Globus pallidus (tissue), 1 donor: ENCODE measurements around the gene VGLL1.

Experiments used
- DNase-seq: peaks from one replicate; pipeline ENCODE4 v3.0.0-alpha.2; 2015; ENCODE audit warnings: low spot score

The VGLL1 gene

GRCh38 chrX:136551410-136551809, 19.4 kb downstream of the VGLL1 start:
- DNase-seq: no peak

DNA sequence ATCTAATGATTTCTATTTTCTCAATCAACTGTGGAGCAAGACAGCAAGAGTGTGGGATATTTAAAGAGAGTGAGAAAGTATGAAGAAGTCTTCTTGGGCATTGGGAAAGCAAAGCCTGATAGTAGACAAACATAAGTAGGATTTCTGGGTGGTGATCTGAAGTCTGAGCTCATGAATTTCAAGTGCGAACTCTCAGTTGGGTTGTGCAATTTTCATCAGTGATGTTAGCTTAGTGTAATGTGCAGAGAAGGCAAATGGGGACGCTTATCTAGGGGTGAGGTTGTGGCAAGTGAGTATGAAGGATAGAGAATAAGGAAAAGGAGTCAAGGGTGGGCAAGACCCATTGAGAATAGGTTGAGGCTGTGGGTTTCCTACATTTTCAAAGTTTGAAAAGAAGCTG, 23.7 kb downstream of the VGLL1 start:
- DNase-seq: no peak

- no peak for DNase-seq
These were observed 40.0 kb downstream of the VGLL1 start for GRCh38 chrX:136572030-136572429.

DNA sequence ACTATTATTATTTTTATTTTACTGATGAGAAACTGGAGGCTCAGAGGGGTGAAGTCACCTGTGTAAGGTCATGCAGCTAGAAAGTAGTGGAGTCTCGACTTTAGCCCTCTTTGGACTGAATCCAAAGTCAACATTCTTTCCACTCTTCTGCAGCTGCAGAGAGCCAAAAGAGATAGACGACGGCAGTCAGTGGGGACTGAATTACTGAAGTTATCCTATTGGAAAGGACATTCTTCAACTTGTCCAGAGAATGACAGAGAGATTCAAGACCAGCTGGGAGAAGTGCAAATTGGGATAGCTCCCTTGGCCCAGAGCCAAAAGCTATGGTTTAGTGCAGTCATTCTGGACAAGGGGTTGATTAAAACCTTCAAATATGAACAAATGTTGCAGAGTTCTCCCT, 42.5 kb downstream of the VGLL1 start:
- DNase-seq: no peak

DNA sequence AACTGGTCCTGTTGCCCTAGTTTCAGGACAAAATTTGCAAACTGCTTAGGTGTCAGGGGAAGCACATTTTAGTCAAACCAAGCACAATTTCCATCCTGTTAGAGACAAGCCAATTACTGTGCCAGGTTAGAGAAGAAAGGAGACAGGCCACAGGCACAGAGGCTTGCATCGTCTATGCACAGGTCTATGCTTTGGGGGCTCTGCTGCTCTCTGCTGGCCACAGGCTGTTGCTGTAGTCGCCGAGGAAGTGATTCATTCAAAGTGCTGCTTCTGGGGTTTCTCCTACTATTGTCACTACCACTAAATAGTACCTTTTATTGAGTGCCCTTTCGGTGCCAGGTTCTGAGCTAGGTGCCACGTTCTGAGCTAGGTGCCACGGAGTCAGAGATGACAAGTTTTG, 45.5 kb downstream of the VGLL1 start:
- peak; percentile 24 for DNase-seq

GRCh38 chrX:136580316-136580715, 48.3 kb downstream of the VGLL1 start:
- DNase-seq: no peak

DNA sequence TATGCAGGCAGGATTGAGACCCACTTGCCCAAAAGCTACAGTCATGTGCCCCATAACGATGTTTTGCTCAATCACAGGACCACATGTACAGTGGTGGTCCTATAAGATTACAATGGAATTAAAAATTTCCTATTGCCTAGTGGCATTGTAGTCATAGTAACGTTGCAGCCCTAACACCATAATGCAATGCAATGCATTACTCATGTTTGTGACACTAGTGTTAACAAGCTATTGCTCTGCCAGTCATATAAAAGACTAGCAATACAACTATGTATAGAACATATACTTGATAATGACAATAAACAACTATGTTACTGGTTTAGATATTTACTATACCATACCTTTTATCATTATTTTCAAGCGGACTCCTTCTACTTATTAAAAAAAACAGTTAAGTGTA, 50.6 kb downstream of the VGLL1 start:
- no peak for DNase-seq

GRCh38 chrX:136584545-136584944, 52.5 kb downstream of the VGLL1 start:
- DNase-seq: no peak

- DNase-seq: no peak
These were observed 53.2 kb downstream of the VGLL1 start for GRCh38 chrX:136585262-136585661.

GRCh38 chrX:136585960-136586359, 53.9 kb downstream of the VGLL1 start:
- DNase-seq: no peak

- DNase-seq: peak; percentile 6
These were observed 54.4 kb downstream of the VGLL1 start for GRCh38 chrX:136586386-136586785.

GRCh38 chrX:136587532-136587931, 55.5 kb downstream of the VGLL1 start:
- no peak for DNase-seq

- no peak for DNase-seq
These were observed 56.0 kb downstream of the VGLL1 start for GRCh38 chrX:136588036-136588435.

DNA sequence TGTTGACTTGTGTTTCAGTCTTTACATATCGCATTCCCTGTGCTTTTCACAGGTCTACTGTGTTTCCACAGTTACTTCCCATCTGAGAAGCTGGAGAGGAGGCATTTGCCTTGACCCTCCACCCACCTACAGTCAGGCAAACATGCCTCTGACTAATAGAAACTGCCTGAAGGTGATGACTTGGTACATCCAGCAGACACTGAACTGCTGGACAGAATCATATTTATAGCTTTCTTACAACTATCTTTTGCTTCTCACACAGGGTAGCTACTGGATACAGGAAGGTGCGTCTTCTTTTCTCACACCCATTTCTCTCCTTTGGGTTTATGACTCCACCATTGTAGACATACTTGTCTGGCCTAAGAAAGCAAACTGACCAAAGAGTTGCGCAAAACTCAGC, 58.0 kb downstream of the VGLL1 start:
- DNase-seq: no peak

GRCh38 chrX:136597356-136597755, 65.3 kb downstream of the VGLL1 start:
- DNase-seq: no peak

DNA sequence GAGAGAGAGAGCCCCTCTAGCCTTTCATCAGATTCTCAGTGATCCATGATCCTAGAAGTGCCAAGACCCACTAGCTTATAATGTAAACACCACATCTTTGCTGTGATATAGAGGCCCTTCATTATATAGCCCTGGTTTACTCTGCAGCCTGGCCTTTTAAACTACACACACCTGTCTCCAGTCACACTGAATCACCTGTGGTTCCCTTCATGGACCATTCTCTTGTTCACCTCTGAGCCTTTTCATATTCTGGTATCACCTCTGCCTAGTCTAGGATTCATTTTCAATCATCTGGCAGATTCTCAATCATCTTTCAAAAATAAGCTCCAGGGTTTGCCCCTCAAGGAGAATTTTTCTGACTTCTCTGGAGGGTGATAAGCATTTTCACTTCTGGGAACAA, 65.9 kb downstream of the VGLL1 start:
- DNase-seq: no peak

DNA sequence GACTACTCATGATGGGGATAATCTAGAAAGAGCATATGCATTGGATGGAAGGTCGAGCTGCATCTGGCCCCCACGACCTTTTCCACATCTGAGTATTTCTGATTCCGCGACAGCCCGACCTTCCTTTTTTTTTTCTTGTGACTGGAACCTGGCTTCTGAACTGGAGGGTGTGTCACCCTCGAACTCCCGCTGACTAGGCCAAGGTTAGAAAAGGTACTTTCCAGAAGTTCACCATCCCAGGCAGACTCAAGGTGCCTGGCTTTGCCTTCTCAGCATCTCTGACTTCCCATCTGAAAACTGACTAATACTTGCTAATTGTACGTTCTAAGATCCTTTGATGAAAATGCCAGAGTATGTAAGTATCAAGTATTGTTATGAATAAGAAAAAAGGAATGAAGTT, 66.6 kb downstream of the VGLL1 start:
- DNase-seq: no peak

DNA sequence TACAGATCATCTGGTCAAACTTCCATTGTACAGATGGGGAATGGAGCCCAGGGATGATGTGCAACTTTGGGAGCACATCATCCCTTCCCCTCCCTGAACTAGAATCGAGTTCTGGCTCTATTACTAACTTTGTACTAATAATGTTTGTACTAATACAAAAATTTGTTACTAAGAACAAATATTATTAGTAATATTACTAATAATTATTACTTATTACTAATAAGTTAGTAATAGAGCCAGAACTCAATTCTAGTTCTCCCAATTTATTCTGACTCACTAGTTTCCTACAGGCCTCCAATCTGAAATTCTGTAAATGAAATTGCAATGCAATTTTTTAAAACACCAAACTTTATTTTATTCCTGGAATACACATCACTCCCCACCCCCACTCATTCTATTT, 68.0 kb downstream of the VGLL1 start:
- no peak for DNase-seq
